Measurements from ENCODE around the gene STKLD1.

The STKLD1 gene

GRCh38 chr9:133440874-133441273, 64.7 kb downstream of the STKLD1 start:
- Histone ChIP-seq H3K36me3 (ENCODE audit: control insufficient read depth in 2 of 2, insufficient read depth in 1 of 2, low read length in 2 of 2) (no peaks in the 10 kb centered on the region), H3K9me3 (ENCODE audit: control insufficient read depth, insufficient read depth, low read depth, low read length) (no peaks in the 10 kb centered on the region), H3K27ac (ENCODE audit: extremely low read depth, low read depth, low read length) (no peak overlapping the region), H3K4me1 (ENCODE audit: control insufficient read depth, insufficient read depth, low read length) (no peaks in the 10 kb centered on the region), H3K4me3 (ENCODE audit: low read depth, low read length) (no peak overlapping the region)
- ChIA-PET POLR2A (interaction anchor here (1.2 kb wide), 1 partner anchor 19 kb away, joined by 4 read pairs; the partner anchor contains the start of gene CACFD1), CTCF (interaction anchor here (1.7 kb wide), 1 partner anchor 46 kb away, joined by 4 read pairs; no protein-coding TSS in a partner anchor)
- TF ChIP-seq ZNF777 (tag by site-specific recombination; IDR thresholded peaks at IDR 0.05; ENCODE audit: borderline replicate concordance) (no peak), ZNF24 (tag by site-specific recombination; IDR thresholded peaks at IDR 0.05) (no peak), ZNF175 (tag by site-specific recombination; IDR thresholded peaks at IDR 0.05) (no peak), ZBTB1 (tag by site-specific recombination; IDR thresholded peaks at IDR 0.05) (no peak), ZNF341 (tag by site-specific recombination; IDR thresholded peaks at IDR 0.05; ENCODE audit: low read depth) (no peak), ZNF354C (tag by site-specific recombination; IDR thresholded peaks at IDR 0.05; ENCODE audit: borderline replicate concordance, low read depth) (no peak)

GRCh38 chr9:133441571-133441970, 65.4 kb downstream of the STKLD1 start:
- Histone ChIP-seq H3K9me3 (ENCODE audit: control insufficient read depth, insufficient read depth, low read depth, low read length) (no peaks in the 10 kb centered on the region), H3K4me1 (ENCODE audit: control insufficient read depth, insufficient read depth, low read length) (no peaks in the 10 kb centered on the region), H3K36me3 (ENCODE audit: control insufficient read depth in 2 of 2, insufficient read depth in 1 of 2, low read length in 2 of 2) (no peaks in the 10 kb centered on the region), H3K4me3 (ENCODE audit: low read depth, low read length) (no peak overlapping the region), H3K27ac (ENCODE audit: extremely low read depth, low read depth, low read length) (no peak overlapping the region)
- TF ChIP-seq ZBTB20 (tag by site-specific recombination; IDR thresholded peaks at IDR 0.05) (0 out of 2 replicates have a peak, but pooled peaks have one; percentile 7), ZNF658 (tag by site-specific recombination; IDR thresholded peaks at IDR 0.05) (no peak), ZNF354C (tag by site-specific recombination; IDR thresholded peaks at IDR 0.05; ENCODE audit: borderline replicate concordance, low read depth) (no peak), ZNF114 (tag by site-specific recombination; IDR thresholded peaks at IDR 0.05) (no peak), KLF10 (tag by site-specific recombination; IDR thresholded peaks at IDR 0.05) (no peak)
- CTCF ChIA-PET: interaction anchor here (1.7 kb wide), 1 partner anchor 45 kb away, joined by 4 read pairs; no protein-coding TSS in a partner anchor
- POLR2A ChIA-PET: interaction anchor here (1.2 kb wide), 1 partner anchor 18 kb away, joined by 4 read pairs; the partner anchor contains the start of gene CACFD1

GRCh38 chr9:133443248-133443647, 67.1 kb downstream of the STKLD1 start:
- no peak overlapping the region for H3K4me3 ChIP-seq (ENCODE audit: low read depth, low read length)
- POLR2A ChIA-PET: interaction anchor here (0.6 to 1.4 kb wide), 2 partner anchors 16 to 40 kb away, joined by 4 to 6 read pairs; partner anchors contain the start of gene CACFD1
- TF ChIP-seq ZNF48 (tag by site-specific recombination; IDR thresholded peaks at IDR 0.05): no peak
- no peak for TF ChIP-seq ZNF544 (tag by site-specific recombination; IDR thresholded peaks at IDR 0.05)
- TF ChIP-seq, protein P1, sequence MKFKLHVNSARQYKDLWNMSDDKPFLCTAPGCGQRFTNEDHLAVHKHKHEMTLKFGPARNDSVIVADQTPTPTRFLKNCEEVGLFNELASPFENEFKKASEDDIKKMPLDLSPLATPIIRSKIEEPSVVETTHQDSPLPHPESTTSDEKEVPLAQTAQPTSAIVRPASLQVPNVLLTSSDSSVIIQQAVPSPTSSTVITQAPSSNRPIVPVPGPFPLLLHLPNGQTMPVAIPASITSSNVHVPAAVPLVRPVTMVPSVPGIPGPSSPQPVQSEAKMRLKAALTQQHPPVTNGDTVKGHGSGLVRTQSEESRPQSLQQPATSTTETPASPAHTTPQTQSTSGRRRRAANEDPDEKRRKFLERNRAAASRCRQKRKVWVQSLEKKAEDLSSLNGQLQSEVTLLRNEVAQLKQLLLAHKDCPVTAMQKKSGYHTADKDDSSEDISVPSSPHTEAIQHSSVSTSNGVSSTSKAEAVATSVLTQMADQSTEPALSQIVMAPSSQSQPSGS (tag by site-specific recombination; IDR thresholded peaks at IDR 0.05; ENCODE audit: low read depth): no peak
- TF ChIP-seq, protein P2, sequence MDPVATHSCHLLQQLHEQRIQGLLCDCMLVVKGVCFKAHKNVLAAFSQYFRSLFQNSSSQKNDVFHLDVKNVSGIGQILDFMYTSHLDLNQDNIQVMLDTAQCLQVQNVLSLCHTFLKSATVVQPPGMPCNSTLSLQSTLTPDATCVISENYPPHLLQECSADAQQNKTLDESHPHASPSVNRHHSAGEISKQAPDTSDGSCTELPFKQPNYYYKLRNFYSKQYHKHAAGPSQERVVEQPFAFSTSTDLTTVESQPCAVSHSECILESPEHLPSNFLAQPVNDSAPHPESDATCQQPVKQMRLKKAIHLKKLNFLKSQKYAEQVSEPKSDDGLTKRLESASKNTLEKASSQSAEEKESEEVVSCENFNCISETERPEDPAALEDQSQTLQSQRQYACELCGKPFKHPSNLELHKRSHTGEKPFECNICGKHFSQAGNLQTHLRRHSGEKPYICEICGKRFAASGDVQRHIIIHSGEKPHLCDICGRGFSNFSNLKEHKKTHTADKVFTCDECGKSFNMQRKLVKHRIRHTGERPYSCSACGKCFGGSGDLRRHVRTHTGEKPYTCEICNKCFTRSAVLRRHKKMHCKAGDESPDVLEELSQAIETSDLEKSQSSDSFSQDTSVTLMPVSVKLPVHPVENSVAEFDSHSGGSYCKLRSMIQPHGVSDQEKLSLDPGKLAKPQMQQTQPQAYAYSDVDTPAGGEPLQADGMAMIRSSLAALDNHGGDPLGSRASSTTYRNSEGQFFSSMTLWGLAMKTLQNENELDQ (tag by site-specific recombination; IDR thresholded peaks at IDR 0.05; ENCODE audit: low read depth): no peak
- TF ChIP-seq ZNF19 (tag by site-specific recombination; IDR thresholded peaks at IDR 0.05; ENCODE audit: low read depth): no peak
- no peak for TF ChIP-seq ZNF37A (tag by site-specific recombination; IDR thresholded peaks at IDR 0.05)
- TF ChIP-seq YY1 (tag by site-specific recombination; IDR thresholded peaks at IDR 0.05): no peak
- no peak for TF ChIP-seq ZNF2 (tag by site-specific recombination; IDR thresholded peaks at IDR 0.05)
- TF ChIP-seq OVOL3 (tag by site-specific recombination; IDR thresholded peaks at IDR 0.05): no peak
- TF ChIP-seq ZNF76 (tag by site-specific recombination; IDR thresholded peaks at IDR 0.05; ENCODE audit: borderline replicate concordance, low read depth): no peak
- TF ChIP-seq ZNF175 (tag by site-specific recombination; IDR thresholded peaks at IDR 0.05): no peak
- no peak for TF ChIP-seq EGR2 (tag by site-specific recombination; IDR thresholded peaks at IDR 0.05; ENCODE audit: low read depth)
- TF ChIP-seq ZNF112 (tag by site-specific recombination; IDR thresholded peaks at IDR 0.05): no peak
- no peak for TF ChIP-seq KLF17 (tag by site-specific recombination; IDR thresholded peaks at IDR 0.05)
- TF ChIP-seq GLI2 (tag by site-specific recombination; IDR thresholded peaks at IDR 0.05; ENCODE audit: borderline replicate concordance, low read depth): no peak
- no peak for TF ChIP-seq ZNF639 (tag by site-specific recombination; IDR thresholded peaks at IDR 0.05)
- H3K4me1 ChIP-seq (ENCODE audit: control insufficient read depth, insufficient read depth, low read length): no peaks in the 10 kb centered on the region
- H3K9me3 ChIP-seq (ENCODE audit: control insufficient read depth, insufficient read depth, low read depth, low read length): no peaks in the 10 kb centered on the region
- CTCF ChIA-PET: interaction anchor here (0.6 to 0.9 kb wide), 2 partner anchors 16 to 40 kb away, joined by 3 to 4 read pairs; partner anchors contain the start of gene CACFD1
- no peaks in the 10 kb centered on the region for H3K36me3 ChIP-seq (ENCODE audit: control insufficient read depth in 2 of 2, insufficient read depth in 1 of 2, low read length in 2 of 2)
- H3K27ac ChIP-seq (ENCODE audit: extremely low read depth, low read depth, low read length): no peak overlapping the region
